Gastrocnemius medialis (tissue), 4 donors: ENCODE measurements around the gene RNF224. TPM values are rescaled to one million over a fixed set of nuclear protein-coding genes. Genes with fewer than 3 reads are reported as not detected.

Source experiments
- ATAC-seq, 2 donors: fragments of 150-250 bp; one replicate each; pipeline ENCODE4 v1.9.1; 2016
- DNase-seq, 2 donors: peaks; one replicate each; pipeline ENCODE4 v3.0.0-alpha.2; 2019
- H3K27ac ChIP-seq, 4 donors: fragments of 200-600 bp; sonication (generic); 1 replicate in 1 of 4; 2 replicates in 3 of 4; pipeline ENCODE4 v1.5.1; 2016 to 2018; ENCODE audit warnings: mild to moderate bottlenecking in 2 of 4, moderate library complexity in 1 of 4
- H3K27me3 ChIP-seq, 3 donors: fragments of 200-600 bp; sonication (generic) in 2 of 3; 1 replicate in 1 of 3; 2 replicates in 2 of 3; pipeline versions ENCODE4 v1.5.1 to v1.6.0; 2016 to 2019; ENCODE audit warnings: mild to moderate bottlenecking in 1 of 3, moderate library complexity in 1 of 3
- H3K36me3 ChIP-seq, 2 donors: fragments of 200-600 bp; sonication (generic) in 1 of 2; one replicate each; pipeline ENCODE4 v1.5.1; 2017 to 2018
- H3K4me1 ChIP-seq, 2 donors: fragments of 200-600 bp; sonication (generic) in 1 of 2; one replicate each; pipeline ENCODE4 v1.5.1; 2016 to 2017; ENCODE audit warnings: mild to moderate bottlenecking in 2 of 2
- H3K4me3 ChIP-seq, 4 donors: fragments of 200-600 bp; sonication (generic) in 3 of 4; 1 replicate in 1 of 4; 2 replicates in 3 of 4; pipeline ENCODE4 v1.5.1; 2016 to 2019; ENCODE audit warnings: mild to moderate bottlenecking in 2 of 4
- H3K9me3 ChIP-seq, 3 donors: fragments of 200-600 bp; sonication (generic) in 2 of 3; 1 replicate in 1 of 3; 2 replicates in 2 of 3; pipeline ENCODE4 v1.5.1; 2016 to 2019
- POLR2A ChIP-seq, 2 donors: fragments of 450-650 bp; IDR thresholded peaks; one replicate each; pipeline ENCODE4 v1.6.1; 2017; ENCODE audit warnings: antibody characterized with exemption in 2 of 2, mild to moderate bottlenecking in 2 of 2, moderate library complexity in 2 of 2
- in situ Hi-C, 4 donors: fragments of 200-750 bp; cut with MboI; loops; one replicate each; pipeline versions ENCODE4 v1.15.0 to v1.8.0; 2017; ENCODE audit warnings: low sequenced_read_pairs in 4 of 4
- intact Hi-C: fragments of 100-400 bp; cut with DNase I; formaldehyde crosslinking; loops from one replicate; pipeline ENCODE4 v1.15.1; 2023; ENCODE audit warnings: low total_unique reads
- total RNA-seq, 4 donors: library from RNA; depleted of rRNA; stranded (reverse); fragments of >200 nt; gene quantifications; one replicate each; pipeline versions ENCODE4 v1.1.0 to v1.2.3, GENCODE V29; 2016
- TF ChIP-seq, protein P1 (sequence below), 5 experiments: fragments of 450-650 bp in 3 of 5; fragments of 200-600 bp in 2 of 5; sonication (generic) in 2 of 5; IDR thresholded peaks in 4 of 5; conservative IDR thresholded peaks in 1 of 5; 1 replicate in 4 of 5; 2 replicates in 1 of 5; pipeline ENCODE4 v1.5.1; 2016 to 2019; ENCODE audit warnings: antibody characterized with exemption in 5 of 5, mild to moderate bottlenecking in 3 of 5, moderate library complexity in 3 of 5

The RNF224 gene
- total RNA-seq, 4 donors from 2014 or later = not detected

DNA sequence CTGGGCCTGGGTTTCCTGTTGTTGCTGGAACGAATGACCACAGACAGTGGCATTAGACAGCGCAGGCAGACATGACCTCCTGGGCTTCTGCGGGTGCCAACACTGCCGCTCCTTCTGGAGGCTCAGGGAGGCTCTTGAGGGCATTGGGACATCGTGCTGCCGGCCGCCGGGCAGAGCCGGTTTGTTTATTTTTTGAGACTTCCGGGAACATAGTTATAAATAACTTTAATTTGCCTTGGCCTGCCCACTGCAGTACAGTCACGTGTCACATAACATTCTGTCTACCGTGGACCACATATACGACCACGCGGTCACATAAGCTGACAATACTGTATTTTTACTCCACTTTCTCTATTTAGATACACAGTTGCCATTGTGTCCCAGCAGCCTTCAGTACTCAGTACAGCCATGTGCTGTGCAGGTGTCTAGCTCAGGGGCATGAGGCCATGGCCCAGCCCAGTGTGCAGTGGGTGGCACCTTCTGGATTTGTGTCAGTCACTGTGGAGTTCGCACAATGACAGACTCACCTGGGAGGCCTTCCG, 42.0 kb downstream of the RNF224 start:
- H3K4me3 ChIP-seq = peak overlapping the region; percentile 59 to 60 (median 60)
- in situ Hi-C loops = no loop called here
- H3K27me3 ChIP-seq = no peaks in the 10 kb centered on the region
- peak; percentile 67 to 84 for DNase-seq
- TF ChIP-seq, protein P1, sequence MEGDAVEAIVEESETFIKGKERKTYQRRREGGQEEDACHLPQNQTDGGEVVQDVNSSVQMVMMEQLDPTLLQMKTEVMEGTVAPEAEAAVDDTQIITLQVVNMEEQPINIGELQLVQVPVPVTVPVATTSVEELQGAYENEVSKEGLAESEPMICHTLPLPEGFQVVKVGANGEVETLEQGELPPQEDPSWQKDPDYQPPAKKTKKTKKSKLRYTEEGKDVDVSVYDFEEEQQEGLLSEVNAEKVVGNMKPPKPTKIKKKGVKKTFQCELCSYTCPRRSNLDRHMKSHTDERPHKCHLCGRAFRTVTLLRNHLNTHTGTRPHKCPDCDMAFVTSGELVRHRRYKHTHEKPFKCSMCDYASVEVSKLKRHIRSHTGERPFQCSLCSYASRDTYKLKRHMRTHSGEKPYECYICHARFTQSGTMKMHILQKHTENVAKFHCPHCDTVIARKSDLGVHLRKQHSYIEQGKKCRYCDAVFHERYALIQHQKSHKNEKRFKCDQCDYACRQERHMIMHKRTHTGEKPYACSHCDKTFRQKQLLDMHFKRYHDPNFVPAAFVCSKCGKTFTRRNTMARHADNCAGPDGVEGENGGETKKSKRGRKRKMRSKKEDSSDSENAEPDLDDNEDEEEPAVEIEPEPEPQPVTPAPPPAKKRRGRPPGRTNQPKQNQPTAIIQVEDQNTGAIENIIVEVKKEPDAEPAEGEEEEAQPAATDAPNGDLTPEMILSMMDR (IDR thresholded peaks at IDR 0.05 in 4 of 5, conservative IDR thresholded peaks at IDR 0.05 in 1 of 5) = no peak
- TF ChIP-seq POLR2A (IDR thresholded peaks at IDR 0.05) = peak; percentile 52 to 72
- peak overlapping the region; percentile 88 to 94 (median 92) for H3K27ac ChIP-seq
- H3K36me3 ChIP-seq = peaks cover 0 to 38% of the 10 kb centered on the region in 2 donors
- peak; percentile 92 to 93 for ATAC-seq
- peaks cover 24 to 27% of the 10 kb centered on the region in 2 donors for H3K4me1 ChIP-seq
- H3K9me3 ChIP-seq = no peaks in the 10 kb centered on the region
- intact Hi-C loops = loop anchor here (2.0 to 5.0 kb wide), 2 partner anchors 29 to 47 kb away; partner anchors contain the start of genes RNF208 and TUBB4B

DNA sequence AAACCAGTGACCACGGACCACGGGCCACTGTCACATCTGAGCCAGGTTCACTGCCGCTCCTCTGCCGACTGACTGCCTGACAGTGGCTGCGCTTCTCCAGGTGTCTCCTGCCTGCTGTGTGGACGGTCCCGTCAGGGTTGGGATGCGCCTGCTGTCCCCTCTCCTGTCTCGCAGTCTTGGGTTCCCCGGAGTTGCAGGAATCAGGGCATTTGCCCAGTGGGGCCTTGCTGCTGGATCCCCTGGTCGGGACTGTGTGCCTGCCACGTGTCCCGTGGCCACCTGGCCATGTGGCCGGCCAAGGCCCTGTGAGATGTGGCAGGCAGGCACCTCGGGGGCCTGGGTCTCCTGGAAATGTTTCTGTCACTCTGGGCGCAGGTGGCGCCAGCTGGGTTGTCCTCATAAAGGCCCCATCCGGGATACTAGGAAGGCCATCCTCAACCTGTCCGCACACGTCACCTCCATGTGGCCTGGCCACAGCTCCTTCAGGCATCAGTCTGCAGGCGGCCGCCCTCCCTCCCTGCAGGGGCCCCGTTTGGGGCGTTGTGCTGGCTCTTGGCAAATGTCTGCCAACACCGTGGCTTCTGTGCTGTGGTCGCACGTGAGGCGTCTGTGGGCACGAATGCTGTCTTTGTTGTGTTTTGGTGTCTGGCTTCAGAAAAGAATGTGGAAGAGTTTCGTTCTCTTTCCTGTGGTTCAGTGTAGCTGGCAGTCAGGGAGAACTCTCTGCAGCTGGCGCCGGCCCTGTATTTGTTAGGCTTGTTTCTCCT, 43.8 kb downstream of the RNF224 start:
- ATAC-seq = no peak

DNA sequence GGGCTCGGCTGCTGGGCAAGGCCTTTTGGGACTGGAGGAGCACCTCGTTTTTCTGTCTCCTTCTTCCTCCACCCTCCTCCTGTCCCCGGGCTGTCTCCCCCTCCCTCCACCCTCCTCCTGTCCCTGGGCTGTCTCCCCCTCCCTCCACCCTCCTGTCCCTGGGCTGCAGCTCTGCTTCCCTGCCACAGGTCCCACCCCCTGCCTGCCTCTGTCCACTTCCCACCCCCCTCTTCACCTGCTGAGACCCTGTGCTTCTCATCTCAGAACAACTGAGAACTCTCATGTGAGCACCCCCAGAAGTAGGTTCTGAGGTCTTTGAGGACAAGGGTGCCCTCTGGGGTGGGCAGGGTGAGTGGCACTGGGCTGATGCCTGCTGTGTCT, 44.4 kb downstream of the RNF224 start:
- Histone ChIP-seq H3K9me3 (no peaks in the 10 kb centered on the region), H3K4me1 (peaks cover 38 to 39% of the 10 kb centered on the region in 2 donors), H3K36me3 (peaks cover 0 to 22% of the 10 kb centered on the region in 2 donors), H3K27me3 (peaks cover 0 to 4% (median 0%) of the 10 kb centered on the region in 3 donors), H3K4me3 (no peak overlapping the region), H3K27ac (no peak overlapping the region)
- intact Hi-C loops (no loop called here), in situ Hi-C loops (no loop called here)
- TF ChIP-seq POLR2A (IDR thresholded peaks at IDR 0.05) = no peak
- TF ChIP-seq, protein P1 (IDR thresholded peaks at IDR 0.05 in 4 of 5, conservative IDR thresholded peaks at IDR 0.05 in 1 of 5) = no peak
- ATAC-seq (no peak), DNase-seq (no peak)

More for the DNA sequence above, 43.8 kb downstream of the RNF224 start:
- in situ Hi-C loops = no loop called here
- H3K4me3 ChIP-seq = no peak overlapping the region
- H3K4me1 ChIP-seq = peaks cover 32 to 33% of the 10 kb centered on the region in 2 donors
- TF ChIP-seq POLR2A (IDR thresholded peaks at IDR 0.05) = no peak
- TF ChIP-seq, protein P1 (IDR thresholded peaks at IDR 0.05 in 4 of 5, conservative IDR thresholded peaks at IDR 0.05 in 1 of 5) = no peak
- no peak overlapping the region for H3K27ac ChIP-seq
- no peaks in the 10 kb centered on the region for H3K9me3 ChIP-seq
- H3K36me3 ChIP-seq = peaks cover 0 to 27% of the 10 kb centered on the region in 2 donors
- H3K27me3 ChIP-seq = no peaks in the 10 kb centered on the region
- intact Hi-C loops = no loop called here
- no peak for DNase-seq

DNA sequence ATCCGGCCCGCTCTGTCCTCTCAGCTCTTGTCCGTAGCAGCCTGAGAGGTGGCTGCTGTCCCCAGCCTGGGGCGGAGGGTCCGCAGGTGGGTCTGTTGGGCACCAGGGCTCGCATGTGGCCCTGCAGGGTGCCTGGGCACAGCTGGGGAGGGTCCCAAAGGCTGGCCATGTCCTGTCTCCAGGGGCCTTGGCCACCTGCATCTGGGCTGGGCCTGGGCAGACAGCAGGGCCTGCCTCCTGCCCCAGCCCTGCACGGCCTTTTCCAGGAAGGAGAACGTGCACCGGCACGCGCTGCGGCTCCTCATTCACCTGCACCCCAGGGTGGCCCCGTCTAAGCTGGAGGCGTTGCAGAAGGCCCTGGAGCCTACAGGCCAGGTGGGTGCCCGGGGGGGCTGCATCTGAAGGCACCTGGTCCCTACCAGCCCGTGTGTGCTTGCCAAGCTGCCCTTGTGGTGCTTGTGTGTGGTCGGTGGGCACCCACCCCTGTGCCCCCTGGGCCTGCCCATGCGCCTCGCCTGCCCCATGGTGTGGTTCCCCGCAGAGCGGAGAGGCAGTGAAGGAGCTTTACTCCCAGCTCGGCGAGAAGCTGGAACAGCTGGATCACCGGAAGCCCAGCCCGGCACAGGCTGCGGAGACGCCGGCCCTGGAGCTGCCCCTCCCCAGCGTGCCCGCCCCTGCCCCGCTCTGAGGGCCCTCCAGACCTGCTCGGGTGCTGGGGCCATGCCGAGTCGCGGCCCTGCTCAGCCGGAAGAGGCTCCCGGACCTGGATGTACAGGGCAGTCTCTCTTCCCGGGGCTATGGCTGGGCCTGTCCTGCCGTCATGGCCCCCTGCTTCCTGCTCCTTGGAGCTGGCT, 45.2 kb downstream of the RNF224 start:
- H3K4me1 ChIP-seq = peaks cover 40 to 44% of the 10 kb centered on the region in 2 donors
- H3K27ac ChIP-seq = no peak overlapping the region
- intact Hi-C loops (no loop called here), in situ Hi-C loops (no loop called here)
- ATAC-seq (no peak), DNase-seq (no peak)
- peaks cover 0 to 17% of the 10 kb centered on the region in 2 donors for H3K36me3 ChIP-seq
- TF ChIP-seq, protein P1 (IDR thresholded peaks at IDR 0.05 in 4 of 5, conservative IDR thresholded peaks at IDR 0.05 in 1 of 5) = no peak
- TF ChIP-seq POLR2A (IDR thresholded peaks at IDR 0.05) = no peak
- H3K9me3 ChIP-seq = no peaks in the 10 kb centered on the region
- no peak overlapping the region for H3K4me3 ChIP-seq
- peaks cover 0 to 11% (median 0%) of the 10 kb centered on the region in 3 donors for H3K27me3 ChIP-seq
